Measurements from ENCODE around the gene HOOK2.

Gene HOOK2

GRCh38 chr19:12790628-12791344, 15.4 kb upstream of the HOOK2 start:
- Histone ChIP-seq H3K27ac (ENCODE audit: extremely low read depth, low read depth, low read length) (peak overlapping the region; percentile 58; the same call in 1 of the 2 replicates), H3K4me1 (ENCODE audit: control insufficient read depth, insufficient read depth, low read length) (peaks cover 21% of the 10 kb centered on the region), H3K9me3 (ENCODE audit: control insufficient read depth, insufficient read depth, low read depth, low read length) (no peaks in the 10 kb centered on the region), H3K4me3 (ENCODE audit: low read depth, low read length) (peak overlapping the region; percentile 43), H3K36me3 (ENCODE audit: control insufficient read depth in 2 of 2, insufficient read depth in 1 of 2, low read length in 2 of 2) (no peaks in the 10 kb centered on the region; a peak in 1 of 3 replicates)
- ChIA-PET CTCF (interaction anchor here (0.7 to 16.5 kb wide), 4 partner anchors 13 to 56 kb away, joined by 4 to 386 read pairs (median 120); partner anchors contain the start of gene HOOK2), POLR2A (interaction anchor here (0.8 to 3.6 kb wide), 18 partner anchors 7 to 143 kb away, joined by 3 to 42 read pairs (median 5); partner anchors contain the start of genes DHPS, DNASE2, FARSA and PRDX2)
- TF ChIP-seq ZNF791 (tag by site-specific recombination; IDR thresholded peaks at IDR 0.05) = no peak
- 0 out of 2 replicates have a peak, but pooled peaks have one; percentile 23 for TF ChIP-seq HOXD13 (CRISPR knock-in tag; IDR thresholded peaks at IDR 0.05; ENCODE audit: borderline replicate concordance)
- no peak for TF ChIP-seq ZNF292 (tag by site-specific recombination; IDR thresholded peaks at IDR 0.05; ENCODE audit: borderline replicate concordance, low read depth)
- TF ChIP-seq, protein P1, sequence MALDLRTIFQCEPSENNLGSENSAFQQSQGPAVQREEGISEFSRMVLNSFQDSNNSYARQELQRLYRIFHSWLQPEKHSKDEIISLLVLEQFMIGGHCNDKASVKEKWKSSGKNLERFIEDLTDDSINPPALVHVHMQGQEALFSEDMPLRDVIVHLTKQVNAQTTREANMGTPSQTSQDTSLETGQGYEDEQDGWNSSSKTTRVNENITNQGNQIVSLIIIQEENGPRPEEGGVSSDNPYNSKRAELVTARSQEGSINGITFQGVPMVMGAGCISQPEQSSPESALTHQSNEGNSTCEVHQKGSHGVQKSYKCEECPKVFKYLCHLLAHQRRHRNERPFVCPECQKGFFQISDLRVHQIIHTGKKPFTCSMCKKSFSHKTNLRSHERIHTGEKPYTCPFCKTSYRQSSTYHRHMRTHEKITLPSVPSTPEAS (tag by site-specific recombination; IDR thresholded peaks at IDR 0.05) = no peak
- TF ChIP-seq ZNF529 (tag by site-specific recombination; IDR thresholded peaks at IDR 0.05; ENCODE audit: insufficient replicate concordance) = no peak
- TF ChIP-seq KLF9 (tag by site-specific recombination; IDR thresholded peaks at IDR 0.05; ENCODE audit: low read depth) = peak; percentile 60
- TF ChIP-seq ZNF580 (tag by site-specific recombination; IDR thresholded peaks at IDR 0.05) = no peak
- TF ChIP-seq ZNF544 (tag by site-specific recombination; IDR thresholded peaks at IDR 0.05) = no peak
- TF ChIP-seq GLIS2 (tag by site-specific recombination; IDR thresholded peaks at IDR 0.05) = 0 out of 2 replicates have a peak, but pooled peaks have one; percentile 24
- no peak for TF ChIP-seq ZBTB49 (tag by site-specific recombination; IDR thresholded peaks at IDR 0.05; ENCODE audit: low read depth)
- peak; percentile 98 for TF ChIP-seq ZBTB10 (tag by site-specific recombination; IDR thresholded peaks at IDR 0.05)
- TF ChIP-seq ZNF350 (tag by site-specific recombination; IDR thresholded peaks at IDR 0.05) = no peak
- peak; percentile 89 for TF ChIP-seq ZBTB7A (tag by site-specific recombination; IDR thresholded peaks at IDR 0.05; ENCODE audit: low read depth)
- TF ChIP-seq ZNF214 (tag by site-specific recombination; IDR thresholded peaks at IDR 0.05; ENCODE audit: borderline replicate concordance) = no peak
- TF ChIP-seq ZNF639 (tag by site-specific recombination; IDR thresholded peaks at IDR 0.05) = peak; percentile 35; the same call in 1 of the 2 replicates
- no peak for TF ChIP-seq ZNF394 (tag by site-specific recombination; IDR thresholded peaks at IDR 0.05; ENCODE audit: borderline replicate concordance)
- no peak for TF ChIP-seq GFI1B (tag by site-specific recombination; IDR thresholded peaks at IDR 0.05)

Measured in HEK293 (cell line).